GM12878 (cell line): ENCODE results near the gene UBXN10. TPM values are rescaled to one million over a fixed set of nuclear protein-coding genes. Genes with fewer than 3 reads are reported as not detected.

Experiments used
- ATAC-seq: fragments of 200-7000 bp; cut with Tn5 transposase; 3 replicates; pipeline ENCODE4 v1.9.1; 2020; ENCODE audit warnings: mild to moderate bottlenecking, moderate library complexity
- BruUV-seq: library from RNA; stranded (reverse); fragments of 400-500 nt; replicated peaks from 2 replicates; lab custom pipeline; 2021; lab: Mats Ljungman, UMichigan
- CTCF ChIA-PET: fragments of 300-600 bp; sonication (Branson Sonifier 250); formaldehyde crosslinking; extraction: SDS; loops from one replicate; lab custom pipeline; 2021; ENCODE audit warnings: inconsistent platforms; lab: Yijun Ruan, JAX
- POLR2A ChIA-PET: fragments of 350-600 bp; formaldehyde crosslinking; extraction: SDS; loops from one replicate; lab custom pipeline; 2021; ENCODE audit warnings: inconsistent platforms; lab: Charles Lee
- RAD21 ChIA-PET: fragments of 300-600 bp; sonication (Branson Sonifier 250); formaldehyde crosslinking; loops from one replicate; lab custom pipeline; 2023; ENCODE audit warnings: antibody characterized with exemption; ENCODE audit not compliant: unreplicated experiment; lab: Charles Lee
- SMC1A ChIA-PET: fragments of 300-600 bp; sonication (Branson Sonifier 250); formaldehyde crosslinking; loops from one replicate; lab custom pipeline; 2023; ENCODE audit not compliant: unreplicated experiment, uncharacterized antibody; lab: Charles Lee
- DNase-seq: peaks from one replicate; pipeline ENCODE4 v3.0.0-alpha.2; 2011; ENCODE audit warnings: low read depth, low spot score
- FAIRE-seq: peaks from 3 replicates; lab custom pipeline; 2011; peaks lifted over from hg19 to GRCh38; lab: Jason Lieb, UNC
- H2AFZ ChIP-seq: 2 replicates; pipeline ENCODE4 v1.6.0; 2011; ENCODE audit warnings: low read depth, low read length, control low read depth; ENCODE audit not compliant: control insufficient read depth
- H3K27ac ChIP-seq: 2 replicates; pipeline ENCODE4 v1.5.1; 2011; ENCODE audit warnings: control low read depth; ENCODE audit not compliant: control insufficient read depth, insufficient read depth
- H3K27me3 ChIP-seq, 2 experiments: replicated peaks in 1 of 2; 2 replicates each; pipeline versions ENCODE4 v1.6.0 to v1.6.1; 2011; ENCODE audit warnings: low read length in 1 of 2; ENCODE audit not compliant: control insufficient read depth in 2 of 2, insufficient read depth in 2 of 2
- H3K36me3 ChIP-seq, 2 experiments: 2 replicates each; pipeline ENCODE4 v1.5.1; 2011; ENCODE audit warnings: low read length in 1 of 2; ENCODE audit not compliant: control insufficient read depth in 2 of 2, insufficient read depth in 2 of 2
- H3K4me1 ChIP-seq: 2 replicates; pipeline ENCODE4 v1.6.1; 2011; ENCODE audit warnings: mild to moderate bottlenecking, low read length, moderate library complexity, mixed read lengths; ENCODE audit not compliant: control insufficient read depth, insufficient read depth
- H3K4me2 ChIP-seq: 2 replicates; pipeline ENCODE4 v1.6.0; 2011; ENCODE audit warnings: control low read depth; ENCODE audit not compliant: control insufficient read depth, insufficient read depth
- H3K4me3 ChIP-seq: fragments of 200-600 bp; sonication (generic); 2 replicates; pipeline ENCODE4 v1.5.1; 2016
- H3K79me2 ChIP-seq: 2 replicates; pipeline ENCODE4 v1.6.0; 2011; ENCODE audit warnings: low read length; ENCODE audit not compliant: control insufficient read depth, insufficient read depth
- H3K9ac ChIP-seq: 2 replicates; pipeline ENCODE4 v1.8.0; 2011; ENCODE audit warnings: low read length, control low read depth, mixed read lengths; ENCODE audit not compliant: control insufficient read depth, insufficient read depth
- H3K9me3 ChIP-seq: replicated peaks from 3 replicates; pipeline ENCODE4 v1.5.1; 2011; ENCODE audit warnings: mild to moderate bottlenecking, low read length; ENCODE audit not compliant: control insufficient read depth, insufficient read depth
- H4K20me1 ChIP-seq: 2 replicates; pipeline ENCODE4 v1.6.0; 2011; ENCODE audit not compliant: control insufficient read depth, insufficient read depth
- ATF7 ChIP-seq: fragments of 450-650 bp; IDR thresholded peaks from 2 replicates; pipeline ENCODE4 v1.6.1; 2016; ENCODE audit warnings: low read depth, mild to moderate bottlenecking
- EZH2 ChIP-seq: IDR thresholded peaks from 2 replicates; pipeline ENCODE4 v1.6.1; 2012; ENCODE audit warnings: low read depth, mild to moderate bottlenecking, control low read depth, inconsistent platforms, low read length, borderline replicate concordance; ENCODE audit not compliant: control insufficient read depth
- GABPA ChIP-seq: IDR thresholded peaks from 2 replicates; pipeline ENCODE4 v1.6.1; 2014; ENCODE audit warnings: antibody characterized with exemption, low read depth, mild to moderate bottlenecking, inconsistent platforms
- MTA3 ChIP-seq: IDR thresholded peaks from 2 replicates; pipeline ENCODE4 v1.6.1; 2012; ENCODE audit warnings: low read length, inconsistent platforms, borderline replicate concordance
- RAD51 ChIP-seq: fragments of 450-650 bp; IDR thresholded peaks from 2 replicates; pipeline ENCODE4 v1.6.1; 2016; ENCODE audit warnings: moderate library complexity, mild to moderate bottlenecking, inconsistent platforms
- WGBS: methylation state at CpG from one replicate; pipeline ENCODE4 v1.1.6; 2016; ENCODE audit warnings: low lambda C conversion rate; ENCODE audit not compliant: insufficient replicate concordance, insufficient coverage; ENCODE audit errors: missing lambda C conversion rate; 5-methylcytosine and 5-hydroxymethylcytosine counted together
- in situ Hi-C: fragments of 300-500 bp; cut with MboI; formaldehyde crosslinking; loops from 9 replicates; pipeline ENCODE4 v1.14.3; 2018; ENCODE audit warnings: mixed read lengths
- intact Hi-C: fragments of 100-400 bp; cut with micrococcal nuclease; formaldehyde crosslinking; loops from one replicate; pipeline ENCODE4 v1.14.2; 2022; ENCODE audit not compliant: unreplicated experiment
- polyA plus RNA-seq, 11 experiments: library from polyadenylated mRNA; depleted of rRNA in 4 of 11; unstranded in 6 of 11; stranded (reverse) in 5 of 11; fragments of >200 nt; fragmentation: Nextera tagmentation in 4 of 11; fragmentation: Illumina TruSeq in 1 of 11; extraction: Ambion mirVana in 4 of 11; extraction: Trizol in 1 of 11; gene quantifications; 1 replicate in 1 of 11; 2 replicates in 10 of 11; pipeline versions ENCODE4 v1.2.1 to v1.2.3, GENCODE V29; 2011 to 2016; ENCODE audit warnings: inconsistent platforms in 2 of 11, missing spikeins in 2 of 11, low read depth in 1 of 11
- total RNA-seq, 4 experiments: library from RNA; depleted of rRNA in 3 of 4; stranded (reverse); fragments of >200 nt in 3 of 4; fragmentation: Illumina TruSeq in 1 of 4; extraction: Trizol in 1 of 4; gene quantifications; 2 replicates each; pipeline versions ENCODE4 v1.2.1 to v1.2.3, GENCODE V29; 2013 to 2021
- TF ChIP-seq, protein P1 (sequence below): IDR thresholded peaks from 2 replicates; pipeline ENCODE4 v1.6.1; 2011; ENCODE audit warnings: borderline replicate concordance, low read depth, mild to moderate bottlenecking, moderate library complexity, low read length; ENCODE audit not compliant: insufficient read depth, poor library complexity, severe bottlenecking
- TF ChIP-seq, protein P2 (sequence below): IDR thresholded peaks from 2 replicates; pipeline ENCODE4 v1.6.1; 2011; ENCODE audit warnings: low read depth, mild to moderate bottlenecking, low read length, moderate library complexity, borderline replicate concordance; ENCODE audit errors: extremely low read depth
- TF ChIP-seq, protein P3 (sequence below): fragments of 450-650 bp; IDR thresholded peaks from 2 replicates; pipeline ENCODE4 v1.6.1; 2016; ENCODE audit warnings: mild to moderate bottlenecking, moderate library complexity, borderline replicate concordance
- TF ChIP-seq, protein P4 (sequence below): IDR thresholded peaks from 2 replicates; pipeline ENCODE4 v1.6.1; 2012; ENCODE audit warnings: improper control_type of control experiment, low read depth, low read length; ENCODE audit not compliant: insufficient replicate concordance

UBXN10 gene
- total and polyA plus RNA-seq, 10 of the 15 experiments (the other 5 are each of a cell fraction or from before 2014, with no cell fraction given), result 0.03 to 0.15 (median 0.06) TPM; not detected in 7

DNA sequence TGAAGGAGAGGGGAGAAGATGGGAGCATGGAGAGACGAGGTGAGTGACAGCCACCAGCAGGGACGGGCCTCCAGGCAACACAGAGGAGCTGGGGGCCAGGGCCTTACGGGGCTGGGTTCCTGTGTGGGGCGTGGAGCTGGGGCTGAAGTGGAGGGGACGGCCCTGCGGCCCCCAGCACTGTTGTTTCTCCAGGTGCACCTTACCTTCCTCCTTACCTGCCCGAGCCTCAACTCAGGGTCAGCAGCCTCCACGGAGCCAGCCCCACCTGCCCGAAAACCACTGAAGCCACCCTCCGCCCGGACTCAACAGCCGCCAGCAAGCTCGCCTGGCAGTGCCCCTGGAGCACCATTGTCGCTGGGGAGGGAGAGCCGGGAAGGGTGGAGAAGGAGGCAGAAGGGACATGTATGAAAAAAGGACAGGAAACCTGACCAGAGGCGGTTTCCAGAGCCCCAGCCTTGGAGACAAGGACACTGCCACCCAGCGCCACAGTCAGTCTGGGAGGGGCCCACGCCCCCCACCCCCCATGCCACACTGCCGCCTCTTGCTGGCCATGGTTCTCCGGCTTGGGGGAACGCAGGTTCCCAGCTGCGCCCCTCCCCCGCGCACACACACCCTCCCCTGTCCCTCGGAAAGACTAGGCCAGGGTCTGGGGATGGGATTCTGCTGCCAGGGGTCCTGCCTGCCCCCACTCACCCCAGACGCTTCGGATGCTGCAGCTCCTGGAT is 36.1 kb upstream of the UBXN10 start (continued):
- TF ChIP-seq, protein P1, sequence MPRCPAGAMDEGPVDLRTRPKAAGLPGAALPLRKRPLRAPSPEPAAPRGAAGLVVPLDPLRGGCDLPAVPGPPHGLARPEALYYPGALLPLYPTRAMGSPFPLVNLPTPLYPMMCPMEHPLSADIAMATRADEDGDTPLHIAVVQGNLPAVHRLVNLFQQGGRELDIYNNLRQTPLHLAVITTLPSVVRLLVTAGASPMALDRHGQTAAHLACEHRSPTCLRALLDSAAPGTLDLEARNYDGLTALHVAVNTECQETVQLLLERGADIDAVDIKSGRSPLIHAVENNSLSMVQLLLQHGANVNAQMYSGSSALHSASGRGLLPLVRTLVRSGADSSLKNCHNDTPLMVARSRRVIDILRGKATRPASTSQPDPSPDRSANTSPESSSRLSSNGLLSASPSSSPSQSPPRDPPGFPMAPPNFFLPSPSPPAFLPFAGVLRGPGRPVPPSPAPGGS, result no peak
- TF ChIP-seq, protein P2, sequence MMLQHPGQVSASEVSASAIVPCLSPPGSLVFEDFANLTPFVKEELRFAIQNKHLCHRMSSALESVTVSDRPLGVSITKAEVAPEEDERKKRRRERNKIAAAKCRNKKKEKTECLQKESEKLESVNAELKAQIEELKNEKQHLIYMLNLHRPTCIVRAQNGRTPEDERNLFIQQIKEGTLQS, result no peak

DNA sequence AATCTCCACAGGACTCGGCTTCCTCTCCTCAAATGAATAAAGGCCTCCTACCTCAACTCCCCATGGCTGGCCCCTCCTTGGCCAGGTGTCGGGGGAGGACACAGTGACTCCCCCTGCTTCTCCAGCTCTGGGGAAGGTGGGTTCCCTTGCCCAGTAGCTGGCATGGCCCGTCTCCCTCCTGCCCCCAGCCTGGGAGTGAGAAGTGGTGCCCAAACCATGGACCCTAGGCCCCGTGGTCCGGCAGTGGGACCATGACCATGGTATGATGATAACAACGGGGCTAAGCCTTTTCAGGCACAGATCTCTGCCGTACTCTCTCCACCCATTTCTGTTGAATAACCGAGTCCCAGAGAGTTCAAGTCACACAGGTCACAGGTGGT is 35.6 kb upstream of the UBXN10 start:
- POLR2A ChIA-PET, result no interaction called here
- in situ Hi-C loops (loop anchor here (5.0 kb wide), 1 partner anchor 233 kb away; no protein-coding TSS in a partner anchor), intact Hi-C loops (loop anchor here (5.0 kb wide), 1 partner anchor 47 kb away; no protein-coding TSS in a partner anchor)
- peaks cover 9% of the 10 kb centered on the region for H3K4me1 ChIP-seq
- SMC1A ChIA-PET, result interaction anchor here (0.7 to 6.0 kb wide), 6 partner anchors 9 to 231 kb away, joined by 3 to 41 read pairs (median 10); no protein-coding TSS in a partner anchor
- RAD21 ChIA-PET, result interaction anchor here (0.7 to 4.2 kb wide), 5 partner anchors 25 to 233 kb away, joined by 3 to 91 read pairs (median 5); no protein-coding TSS in a partner anchor
- H2AFZ ChIP-seq, result no peak overlapping the region
- CTCF ChIA-PET, result interaction anchor here (0.7 to 10.8 kb wide), 5 partner anchors 34 to 260 kb away, joined by 3 to 181 read pairs (median 6); no protein-coding TSS in a partner anchor
- no peak for FAIRE-seq
- no peaks in the 10 kb centered on the region for H3K79me2 ChIP-seq
- no TSS peak for BruUV-seq
- no peaks in the 10 kb centered on the region for H3K27me3 ChIP-seq
- no peaks in the 10 kb centered on the region for H4K20me1 ChIP-seq
- no peaks in the 10 kb centered on the region for H3K36me3 ChIP-seq
- H3K27ac ChIP-seq, result no peak overlapping the region
- WGBS, result 41% methylated on average over 8 of the region's 8 CpGs
- no peak overlapping the region for H3K9ac ChIP-seq
- DNase-seq, result no peak
- H3K9me3 ChIP-seq, result no peaks in the 10 kb centered on the region
- ATAC-seq, result no peak
- no peak overlapping the region for H3K4me2 ChIP-seq
- H3K4me3 ChIP-seq, result no peak overlapping the region
- TF ChIP-seq RAD51 (no peak), MTA3 (no peak), GABPA (no peak), ATF7 (no peak), EZH2 (no peak)
- TF ChIP-seq, protein P3, sequence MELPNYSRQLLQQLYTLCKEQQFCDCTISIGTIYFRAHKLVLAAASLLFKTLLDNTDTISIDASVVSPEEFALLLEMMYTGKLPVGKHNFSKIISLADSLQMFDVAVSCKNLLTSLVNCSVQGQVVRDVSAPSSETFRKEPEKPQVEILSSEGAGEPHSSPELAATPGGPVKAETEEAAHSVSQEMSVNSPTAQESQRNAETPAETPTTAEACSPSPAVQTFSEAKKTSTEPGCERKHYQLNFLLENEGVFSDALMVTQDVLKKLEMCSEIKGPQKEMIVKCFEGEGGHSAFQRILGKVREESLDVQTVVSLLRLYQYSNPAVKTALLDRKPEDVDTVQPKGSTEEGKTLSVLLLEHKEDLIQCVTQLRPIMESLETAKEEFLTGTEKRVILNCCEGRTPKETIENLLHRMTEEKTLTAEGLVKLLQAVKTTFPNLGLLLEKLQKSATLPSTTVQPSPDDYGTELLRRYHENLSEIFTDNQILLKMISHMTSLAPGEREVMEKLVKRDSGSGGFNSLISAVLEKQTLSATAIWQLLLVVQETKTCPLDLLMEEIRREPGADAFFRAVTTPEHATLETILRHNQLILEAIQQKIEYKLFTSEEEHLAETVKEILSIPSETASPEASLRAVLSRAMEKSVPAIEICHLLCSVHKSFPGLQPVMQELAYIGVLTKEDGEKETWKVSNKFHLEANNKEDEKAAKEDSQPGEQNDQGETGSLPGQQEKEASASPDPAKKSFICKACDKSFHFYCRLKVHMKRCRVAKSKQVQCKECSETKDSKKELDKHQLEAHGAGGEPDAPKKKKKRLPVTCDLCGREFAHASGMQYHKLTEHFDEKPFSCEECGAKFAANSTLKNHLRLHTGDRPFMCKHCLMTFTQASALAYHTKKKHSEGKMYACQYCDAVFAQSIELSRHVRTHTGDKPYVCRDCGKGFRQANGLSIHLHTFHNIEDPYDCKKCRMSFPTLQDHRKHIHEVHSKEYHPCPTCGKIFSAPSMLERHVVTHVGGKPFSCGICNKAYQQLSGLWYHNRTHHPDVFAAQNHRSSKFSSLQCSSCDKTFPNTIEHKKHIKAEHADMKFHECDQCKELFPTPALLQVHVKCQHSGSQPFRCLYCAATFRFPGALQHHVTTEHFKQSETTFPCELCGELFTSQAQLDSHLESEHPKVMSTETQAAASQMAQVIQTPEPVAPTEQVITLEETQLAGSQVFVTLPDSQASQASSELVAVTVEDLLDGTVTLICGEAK, result no peak
- TF ChIP-seq, protein P4, sequence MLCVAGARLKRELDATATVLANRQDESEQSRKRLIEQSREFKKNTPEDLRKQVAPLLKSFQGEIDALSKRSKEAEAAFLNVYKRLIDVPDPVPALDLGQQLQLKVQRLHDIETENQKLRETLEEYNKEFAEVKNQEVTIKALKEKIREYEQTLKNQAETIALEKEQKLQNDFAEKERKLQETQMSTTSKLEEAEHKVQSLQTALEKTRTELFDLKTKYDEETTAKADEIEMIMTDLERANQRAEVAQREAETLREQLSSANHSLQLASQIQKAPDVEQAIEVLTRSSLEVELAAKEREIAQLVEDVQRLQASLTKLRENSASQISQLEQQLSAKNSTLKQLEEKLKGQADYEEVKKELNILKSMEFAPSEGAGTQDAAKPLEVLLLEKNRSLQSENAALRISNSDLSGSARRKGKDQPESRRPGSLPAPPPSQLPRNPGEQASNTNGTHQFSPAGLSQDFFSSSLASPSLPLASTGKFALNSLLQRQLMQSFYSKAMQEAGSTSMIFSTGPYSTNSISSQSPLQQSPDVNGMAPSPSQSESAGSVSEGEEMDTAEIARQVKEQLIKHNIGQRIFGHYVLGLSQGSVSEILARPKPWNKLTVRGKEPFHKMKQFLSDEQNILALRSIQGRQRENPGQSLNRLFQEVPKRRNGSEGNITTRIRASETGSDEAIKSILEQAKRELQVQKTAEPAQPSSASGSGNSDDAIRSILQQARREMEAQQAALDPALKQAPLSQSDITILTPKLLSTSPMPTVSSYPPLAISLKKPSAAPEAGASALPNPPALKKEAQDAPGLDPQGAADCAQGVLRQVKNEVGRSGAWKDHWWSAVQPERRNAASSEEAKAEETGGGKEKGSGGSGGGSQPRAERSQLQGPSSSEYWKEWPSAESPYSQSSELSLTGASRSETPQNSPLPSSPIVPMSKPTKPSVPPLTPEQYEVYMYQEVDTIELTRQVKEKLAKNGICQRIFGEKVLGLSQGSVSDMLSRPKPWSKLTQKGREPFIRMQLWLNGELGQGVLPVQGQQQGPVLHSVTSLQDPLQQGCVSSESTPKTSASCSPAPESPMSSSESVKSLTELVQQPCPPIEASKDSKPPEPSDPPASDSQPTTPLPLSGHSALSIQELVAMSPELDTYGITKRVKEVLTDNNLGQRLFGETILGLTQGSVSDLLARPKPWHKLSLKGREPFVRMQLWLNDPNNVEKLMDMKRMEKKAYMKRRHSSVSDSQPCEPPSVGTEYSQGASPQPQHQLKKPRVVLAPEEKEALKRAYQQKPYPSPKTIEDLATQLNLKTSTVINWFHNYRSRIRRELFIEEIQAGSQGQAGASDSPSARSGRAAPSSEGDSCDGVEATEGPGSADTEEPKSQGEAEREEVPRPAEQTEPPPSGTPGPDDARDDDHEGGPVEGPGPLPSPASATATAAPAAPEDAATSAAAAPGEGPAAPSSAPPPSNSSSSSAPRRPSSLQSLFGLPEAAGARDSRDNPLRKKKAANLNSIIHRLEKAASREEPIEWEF, result no peak
